Endothelial cell of umbilical vein (primary cell): ENCODE data around the gene PNPLA1. TPM values are rescaled to one million over a fixed set of nuclear protein-coding genes. Genes with fewer than 3 reads are reported as not detected.

ENCODE experiments used
- BruUV-seq: library from RNA; stranded (reverse); fragments of 400-500 nt; replicated peaks from 2 replicates; lab custom pipeline; 2021; lab: Mats Ljungman, UMichigan
- CTCF ChIA-PET: fragments of 300-600, 350-600 bp; sonication (Branson Sonifier 250); formaldehyde crosslinking; loops from one replicate; lab custom pipeline; 2021; ENCODE audit warnings: antibody characterized with exemption, inconsistent platforms; lab: Charles Lee
- POLR2A ChIA-PET: fragments of 300-600, 350-600 bp; sonication (Branson Sonifier 250); formaldehyde crosslinking; loops from one replicate; lab custom pipeline; 2021; ENCODE audit warnings: antibody characterized with exemption, inconsistent platforms; lab: Charles Lee
- DNase-seq: peaks from one replicate; pipeline ENCODE4 v3.0.0-alpha.2; 2011; ENCODE audit warnings: low read depth, low spot score
- FAIRE-seq: peaks from 2 replicates; lab custom pipeline; 2011; peaks lifted over from hg19 to GRCh38; lab: Jason Lieb, UNC
- H2AFZ ChIP-seq: 2 replicates; pipeline ENCODE4 v1.6.0; 2012; ENCODE audit warnings: low read depth, low read length, control low read depth, inconsistent platforms
- H3K27ac ChIP-seq: 2 replicates; pipeline ENCODE4 v1.5.1; 2011; ENCODE audit warnings: low read depth, mild to moderate bottlenecking, control low read depth, low read length, moderate library complexity; ENCODE audit not compliant: insufficient read depth
- H3K27me3 ChIP-seq, 2 experiments: 2 replicates each; pipeline versions ENCODE4 v1.6.0 to v1.6.1; 2011; ENCODE audit warnings: low read length in 2 of 2, mixed read lengths in 1 of 2; ENCODE audit not compliant: control insufficient read depth in 2 of 2, insufficient read depth in 2 of 2
- H3K36me3 ChIP-seq, 2 experiments: 2 replicates in 1 of 2; 3 replicates in 1 of 2; pipeline ENCODE4 v1.5.1; 2011; ENCODE audit warnings: low read length in 2 of 2, mild to moderate bottlenecking in 1 of 2, moderate library complexity in 1 of 2; ENCODE audit not compliant: control insufficient read depth in 2 of 2, insufficient read depth in 2 of 2; ENCODE audit errors: extremely low read depth in 1 of 2
- H3K4me1 ChIP-seq: 3 replicates; pipeline ENCODE4 v1.5.1; 2011; ENCODE audit warnings: mild to moderate bottlenecking, low read length; ENCODE audit not compliant: control insufficient read depth, insufficient read depth; ENCODE audit errors: extremely low read depth
- H3K4me2 ChIP-seq: 2 replicates; pipeline ENCODE4 v1.6.1; 2011; ENCODE audit warnings: low read length, control low read depth, mixed read lengths; ENCODE audit not compliant: insufficient read depth
- H3K4me3 ChIP-seq, 3 experiments: fragments of 200-600 bp in 1 of 3; sonication (generic), shearing (Covaris generic) in 1 of 3; replicated peaks in 1 of 3; 2 replicates each; pipeline ENCODE4 v1.5.1; 2011 to 2016; ENCODE audit warnings: control low read depth in 3 of 3, low read length in 3 of 3, mild to moderate bottlenecking in 2 of 3, inconsistent platforms in 1 of 3, low read depth in 1 of 3, moderate library complexity in 1 of 3; ENCODE audit not compliant: insufficient read depth in 1 of 3
- H3K79me2 ChIP-seq: 2 replicates; pipeline ENCODE4 v1.6.0; 2012; ENCODE audit warnings: low read length, inconsistent platforms; ENCODE audit not compliant: control insufficient read depth, insufficient read depth
- H3K9ac ChIP-seq: replicated peaks from 2 replicates; pipeline ENCODE3; 2011; ENCODE audit warnings: low read length, control low read depth; ENCODE audit not compliant: insufficient read depth; ENCODE audit errors: extremely low read depth
- H3K9me1 ChIP-seq: replicated peaks from 3 replicates; pipeline ENCODE4 v1.6.0; 2011; ENCODE audit warnings: mild to moderate bottlenecking, low read length; ENCODE audit not compliant: control insufficient read depth, insufficient read depth; ENCODE audit errors: extremely low read depth
- H3K9me3 ChIP-seq: replicated peaks from 2 replicates; pipeline ENCODE4 v1.5.1; 2012; ENCODE audit warnings: low read length, inconsistent platforms; ENCODE audit not compliant: control insufficient read depth, insufficient read depth
- H4K20me1 ChIP-seq: replicated peaks from 2 replicates; pipeline ENCODE3; 2011; ENCODE audit warnings: mild to moderate bottlenecking, low read length; ENCODE audit not compliant: control insufficient read depth, insufficient read depth; ENCODE audit errors: extremely low read depth
- CTCF ChIP-seq, 2 donors: IDR thresholded peaks; 1 replicate in 1 of 2; 2 replicates in 1 of 2; pipeline ENCODE4 v1.5.1; 2011; ENCODE audit warnings: low read length in 2 of 2, mild to moderate bottlenecking in 2 of 2, moderate library complexity in 2 of 2, control low read depth in 1 of 2, inconsistent platforms in 1 of 2, low read depth in 1 of 2; ENCODE audit not compliant: insufficient read depth in 1 of 2; ENCODE audit errors: extremely low read depth in 1 of 2
- EZH2 ChIP-seq: IDR thresholded peaks from 2 replicates; pipeline ENCODE4 v1.6.1; 2012; ENCODE audit warnings: borderline replicate concordance, low read depth, mild to moderate bottlenecking, moderate library complexity, low read length, inconsistent platforms; ENCODE audit not compliant: severe bottlenecking
- FOS ChIP-seq: IDR thresholded peaks from 2 replicates; pipeline ENCODE4 v1.6.1; 2011; ENCODE audit warnings: mild to moderate bottlenecking, low read length, moderate library complexity, borderline replicate concordance; ENCODE audit not compliant: insufficient read depth
- GATA2 ChIP-seq: IDR thresholded peaks from 2 replicates; pipeline ENCODE4 v1.7.0; 2011; ENCODE audit warnings: low read depth, mild to moderate bottlenecking, moderate library complexity, mixed read lengths, low read length; ENCODE audit not compliant: insufficient read length, insufficient read depth
- JUN ChIP-seq: IDR thresholded peaks from 2 replicates; pipeline ENCODE4 v1.6.1; 2011; ENCODE audit warnings: borderline replicate concordance, low read depth; ENCODE audit not compliant: insufficient read length, insufficient read depth
- POLR2A ChIP-seq: IDR thresholded peaks from 2 replicates; pipeline ENCODE4 v1.6.1; 2012; ENCODE audit warnings: low read depth, mild to moderate bottlenecking, control low read depth, low read length
- POLR2AphosphoS5 ChIP-seq: IDR thresholded peaks from 2 replicates; pipeline ENCODE4 v1.6.1; 2012; ENCODE audit warnings: low read depth, mild to moderate bottlenecking, control low read depth, low read length, moderate library complexity; ENCODE audit not compliant: insufficient read depth
- dilution Hi-C: fragments of 300-500 bp; cut with MboI; formaldehyde crosslinking; loops from one replicate; pipeline ENCODE4 v1.15.0; 2019; ENCODE audit warnings: low sequenced_read_pairs; ENCODE audit not compliant: extremely low pct_ligation_motif_present
- intact Hi-C: fragments of 100-400 bp; cut with micrococcal nuclease; formaldehyde crosslinking; loops from one replicate; pipeline ENCODE4 v1.10.0; 2022
- polyA plus RNA-seq, 4 experiments: library from polyadenylated mRNA; depleted of rRNA in 3 of 4; stranded (reverse) in 3 of 4; unstranded in 1 of 4; fragments of >200 nt; gene quantifications; 2 replicates each; pipeline versions ENCODE4 v1.2.1 to v1.2.3, GENCODE V29; 2011 to 2012; ENCODE audit warnings: missing spikeins in 1 of 4
- total RNA-seq: library from RNA; stranded (reverse); gene quantifications from 2 replicates; pipeline ENCODE4 v1.2.3, GENCODE V29; 2021

The PNPLA1 gene
- total and polyA plus RNA-seq, 2 donors (not counting 3 experiments of a cell fraction or from before 2014, with no cell fraction given): not detected

- no peak overlapping the region for H3K27ac ChIP-seq
- dilution Hi-C loops: no loop called here
- no peak overlapping the region for H2AFZ ChIP-seq
- no peak overlapping the region for H3K4me3 ChIP-seq
- no peak overlapping the region for H3K9ac ChIP-seq
- intact Hi-C loops: no loop called here
- H4K20me1 ChIP-seq: no peaks in the 10 kb centered on the region
- no TSS peak for BruUV-seq
- DNase-seq (no peak), FAIRE-seq (no peak)
- no peaks in the 10 kb centered on the region for H3K9me3 ChIP-seq
- POLR2A ChIA-PET: no interaction called here
- no peaks in the 10 kb centered on the region for H3K9me1 ChIP-seq
- no peaks in the 10 kb centered on the region for H3K36me3 ChIP-seq
- H3K4me1 ChIP-seq: no peaks in the 10 kb centered on the region
- peaks cover 45 to 48% of the 10 kb centered on the region in 2 experiments for H3K27me3 ChIP-seq
- CTCF ChIA-PET: interaction anchor here (0.7 to 2.1 kb wide), 7 partner anchors 10 to 32 kb away, joined by 3 to 8 read pairs (median 3); no protein-coding TSS in a partner anchor
- H3K79me2 ChIP-seq: no peaks in the 10 kb centered on the region
- no peak overlapping the region for H3K4me2 ChIP-seq
- TF ChIP-seq GATA2 (no peak), POLR2AphosphoS5 (no peak), FOS (no peak), POLR2A (no peak), JUN (no peak), CTCF (IDR thresholded peaks at IDR 0.05; ENCODE audit: extremely low read depth in 1 of 2, insufficient read depth in 1 of 2, low read depth in 1 of 2, low read length in 2 of 2) (no peak), EZH2 (no peak)
Observed at GRCh38 chr6:36333931-36334725, 64.3 kb downstream of the PNPLA1 start.
